ENCODE measurements around the gene SLC16A9. TPM values are rescaled to one million over a fixed set of nuclear protein-coding genes. Genes with fewer than 3 reads are reported as not detected.

The SLC16A9 gene
- total and polyA plus RNA-seq, 8 donors, result 1.5 to 45.9 (median 41.4) TPM

DNA sequence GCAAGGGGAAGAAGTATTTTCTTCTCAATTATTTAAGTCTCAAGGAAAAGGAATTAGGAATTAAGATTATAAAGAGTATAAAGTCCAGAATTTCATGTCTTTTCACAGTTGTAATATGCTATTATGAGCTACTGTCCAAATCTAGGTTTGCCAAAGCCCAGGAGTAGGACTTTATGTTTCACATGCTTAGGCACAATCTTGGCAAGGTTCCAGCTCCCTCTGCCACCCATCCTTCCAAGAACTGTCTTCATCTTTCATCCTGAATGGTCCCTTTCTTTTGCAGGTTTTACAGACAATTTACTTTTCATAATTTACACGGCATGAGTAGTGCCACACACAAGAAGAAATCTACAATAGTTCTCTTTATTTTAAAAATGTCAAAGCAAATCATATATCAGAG, 29.5 kb downstream of the SLC16A9 start:
- no peaks in the 10 kb centered on the region for H3K9me3 ChIP-seq
- no peak overlapping the region for H3K27ac ChIP-seq
- intact Hi-C loops (cut with DNase I), result no loop called here
- H3K4me3 ChIP-seq, result no peak overlapping the region
- H3K4me1 ChIP-seq, result no peaks in the 10 kb centered on the region
- no peaks in the 10 kb centered on the region for H3K36me3 ChIP-seq
- no peak for ATAC-seq
- no peak for DNase-seq
- TF ChIP-seq, protein P1, sequence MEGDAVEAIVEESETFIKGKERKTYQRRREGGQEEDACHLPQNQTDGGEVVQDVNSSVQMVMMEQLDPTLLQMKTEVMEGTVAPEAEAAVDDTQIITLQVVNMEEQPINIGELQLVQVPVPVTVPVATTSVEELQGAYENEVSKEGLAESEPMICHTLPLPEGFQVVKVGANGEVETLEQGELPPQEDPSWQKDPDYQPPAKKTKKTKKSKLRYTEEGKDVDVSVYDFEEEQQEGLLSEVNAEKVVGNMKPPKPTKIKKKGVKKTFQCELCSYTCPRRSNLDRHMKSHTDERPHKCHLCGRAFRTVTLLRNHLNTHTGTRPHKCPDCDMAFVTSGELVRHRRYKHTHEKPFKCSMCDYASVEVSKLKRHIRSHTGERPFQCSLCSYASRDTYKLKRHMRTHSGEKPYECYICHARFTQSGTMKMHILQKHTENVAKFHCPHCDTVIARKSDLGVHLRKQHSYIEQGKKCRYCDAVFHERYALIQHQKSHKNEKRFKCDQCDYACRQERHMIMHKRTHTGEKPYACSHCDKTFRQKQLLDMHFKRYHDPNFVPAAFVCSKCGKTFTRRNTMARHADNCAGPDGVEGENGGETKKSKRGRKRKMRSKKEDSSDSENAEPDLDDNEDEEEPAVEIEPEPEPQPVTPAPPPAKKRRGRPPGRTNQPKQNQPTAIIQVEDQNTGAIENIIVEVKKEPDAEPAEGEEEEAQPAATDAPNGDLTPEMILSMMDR (IDR thresholded peaks at IDR 0.05), result no peak
- no peaks in the 10 kb centered on the region for H3K27me3 ChIP-seq

DNA sequence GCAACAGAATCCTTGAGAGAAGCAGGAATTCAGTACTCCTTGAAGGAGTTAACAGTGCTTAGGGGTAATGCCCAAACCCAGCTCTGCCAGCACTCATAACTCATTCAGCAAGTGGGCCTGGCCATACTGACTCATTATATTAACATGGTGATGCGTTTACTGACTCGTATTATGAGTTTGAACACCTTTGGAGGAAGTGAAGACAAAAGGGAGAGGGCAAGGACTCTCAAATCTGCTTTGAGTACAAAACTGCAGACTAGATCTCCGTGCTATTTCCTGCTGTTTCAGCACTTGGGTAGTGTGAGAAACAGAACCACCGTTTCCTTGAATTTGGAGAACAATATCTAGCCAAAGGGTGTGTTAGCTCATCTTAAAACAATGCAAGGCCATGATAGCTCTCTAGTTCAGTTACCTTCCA, 30.8 kb downstream of the SLC16A9 start:
- DNase-seq, result peak in 1 of 4 donors; percentile 33
- Histone ChIP-seq H3K9me3 (no peaks in the 10 kb centered on the region), H3K27me3 (no peaks in the 10 kb centered on the region), H3K4me1 (no peaks in the 10 kb centered on the region), H3K27ac (no peak overlapping the region), H3K4me3 (no peak overlapping the region), H3K36me3 (no peaks in the 10 kb centered on the region)
- ATAC-seq, result peak; percentile 87
- TF ChIP-seq, protein P1 (IDR thresholded peaks at IDR 0.05), result no peak
- intact Hi-C loops (cut with DNase I), result no loop called here

DNA sequence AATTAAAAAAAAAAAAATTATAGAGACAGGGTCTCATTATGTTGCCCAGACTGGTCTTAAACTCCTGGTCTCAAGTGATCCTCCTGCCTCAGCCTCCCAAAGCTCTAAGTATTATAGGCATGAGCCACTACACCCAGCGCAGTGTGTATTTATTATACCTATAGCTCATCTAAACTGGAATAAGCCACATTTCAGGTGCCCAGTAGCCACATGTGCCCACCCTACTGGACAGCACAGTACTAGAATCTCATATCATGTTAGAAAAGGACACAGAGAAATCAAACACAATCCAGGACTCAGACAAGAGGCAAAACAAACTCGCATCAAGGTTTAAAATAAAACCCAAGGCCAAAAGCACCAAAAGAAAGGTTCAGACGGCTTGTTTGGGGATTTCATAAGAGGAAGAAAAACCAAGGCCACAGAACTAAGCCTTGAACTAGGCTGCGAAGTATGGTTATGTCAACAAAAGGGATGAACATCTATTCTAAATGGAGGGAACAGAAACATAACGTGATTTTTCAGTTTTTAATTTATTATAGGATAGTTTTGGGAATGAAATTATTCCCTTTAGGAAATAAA, 32.3 kb downstream of the SLC16A9 start:
- no peaks in the 10 kb centered on the region for H3K9me3 ChIP-seq
- H3K4me1 ChIP-seq, result no peaks in the 10 kb centered on the region
- TF ChIP-seq, protein P1 (IDR thresholded peaks at IDR 0.05), result no peak
- DNase-seq (no peak), ATAC-seq (no peak)
- H3K27ac ChIP-seq, result no peak overlapping the region
- intact Hi-C loops (cut with DNase I), result no loop called here
- no peaks in the 10 kb centered on the region for H3K27me3 ChIP-seq
- H3K36me3 ChIP-seq, result no peaks in the 10 kb centered on the region
- no peak overlapping the region for H3K4me3 ChIP-seq

DNA sequence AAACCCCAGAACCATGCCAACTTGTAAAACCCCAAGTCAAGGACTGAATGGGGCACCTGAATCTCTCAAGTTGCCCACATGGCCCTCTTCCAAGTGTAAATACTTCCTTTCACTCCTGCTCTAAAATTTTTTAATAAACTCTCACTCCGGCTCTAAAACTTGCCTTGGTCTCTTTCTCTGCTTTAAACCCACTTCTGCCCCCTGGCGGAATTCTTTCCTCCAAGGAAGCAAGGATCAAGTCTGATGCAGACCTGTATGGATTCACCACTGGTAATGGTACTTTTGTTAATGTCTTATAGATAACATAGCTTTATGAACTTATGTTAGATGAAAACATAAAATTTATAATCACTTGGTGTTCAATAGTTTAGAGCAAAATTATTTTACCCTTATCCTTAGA, 33.8 kb downstream of the SLC16A9 start:
- Histone ChIP-seq H3K27ac (no peak overlapping the region), H3K4me1 (no peaks in the 10 kb centered on the region), H3K27me3 (no peaks in the 10 kb centered on the region), H3K4me3 (no peak overlapping the region), H3K36me3 (no peaks in the 10 kb centered on the region), H3K9me3 (no peaks in the 10 kb centered on the region)
- intact Hi-C loops (cut with DNase I), result no loop called here
- TF ChIP-seq, protein P1 (IDR thresholded peaks at IDR 0.05), result no peak
- no peak for ATAC-seq
- no peak for DNase-seq

DNA sequence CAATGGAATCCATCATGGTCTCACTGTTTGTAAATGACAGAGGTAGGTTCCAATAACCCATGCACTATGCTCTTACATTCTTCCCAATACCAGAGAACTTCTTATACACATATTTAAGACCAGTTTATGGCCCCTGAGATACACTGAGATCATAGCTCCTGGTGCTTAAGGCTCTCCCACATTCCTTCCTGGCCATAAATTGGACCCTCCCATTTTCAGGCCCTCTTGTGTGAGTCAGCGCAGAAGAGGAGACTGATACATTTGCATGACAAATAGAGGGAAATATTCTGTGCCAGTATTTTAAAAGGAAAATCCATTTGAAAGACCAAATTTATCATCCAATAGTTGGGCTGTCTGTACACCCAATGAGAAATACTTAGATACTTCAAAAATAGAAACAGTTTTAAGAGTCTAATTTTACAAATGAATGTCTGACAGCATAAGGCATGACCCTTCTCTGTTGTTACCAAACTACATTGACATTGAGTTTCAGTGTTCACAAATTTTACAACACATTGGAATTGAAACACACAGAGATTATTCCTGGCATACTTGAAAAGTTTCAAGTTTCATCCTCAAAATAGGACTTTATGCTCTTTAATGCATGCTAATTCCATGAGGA, 35.3 kb downstream of the SLC16A9 start:
- Histone ChIP-seq H3K4me3 (no peak overlapping the region), H3K9me3 (no peaks in the 10 kb centered on the region), H3K27ac (no peak overlapping the region), H3K4me1 (no peaks in the 10 kb centered on the region), H3K27me3 (no peaks in the 10 kb centered on the region), H3K36me3 (no peaks in the 10 kb centered on the region)
- DNase-seq (no peak), ATAC-seq (peak; percentile 78)
- TF ChIP-seq, protein P1 (IDR thresholded peaks at IDR 0.05), result no peak
- intact Hi-C loops (cut with DNase I), result no loop called here

Data from left lung (tissue), 10 donors.